ENCODE measurements around the gene KRTAP17-1.

KRTAP17-1 gene

DNA sequence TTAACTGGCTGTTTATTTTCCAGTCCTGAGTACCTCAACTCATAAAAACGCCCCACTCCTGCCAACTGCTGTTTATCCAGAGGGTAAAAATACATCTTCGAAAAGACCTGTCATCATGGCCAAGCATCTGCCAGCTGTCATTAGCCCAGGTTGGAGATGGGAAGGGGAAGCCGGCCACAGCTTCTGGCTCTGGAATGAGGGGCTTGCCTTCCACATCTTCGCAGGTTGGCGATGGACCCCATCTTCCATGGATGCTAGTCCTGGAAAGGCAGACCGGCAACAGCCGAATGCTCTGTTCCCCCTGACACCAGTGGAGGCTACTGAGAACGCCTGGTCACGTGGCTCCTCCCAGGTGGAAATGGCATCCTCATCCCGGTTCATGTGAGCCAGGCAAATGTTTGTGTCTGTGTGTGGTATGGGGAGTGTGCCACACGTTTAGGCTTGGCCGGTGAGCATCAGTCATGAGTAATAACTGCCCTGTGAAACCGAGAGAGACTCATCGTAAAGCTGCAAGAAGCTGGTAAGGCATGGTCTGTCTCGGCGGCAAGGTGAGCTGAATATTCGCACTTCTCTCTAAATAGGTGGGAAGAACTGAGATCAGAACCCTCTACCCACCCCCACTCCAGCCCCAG is 420 bp upstream of the KRTAP17-1 start:
- TF ChIP-seq TAF1 (IDR thresholded peaks at IDR 0.05; ENCODE audit: low read depth) (no peak), CREB1 (IDR thresholded peaks at IDR 0.05; ENCODE audit: low read depth) (no peak), TEAD4 (IDR thresholded peaks at IDR 0.05) (no peak), FOXM1 (IDR thresholded peaks at IDR 0.05; ENCODE audit: borderline replicate concordance, low read depth) (no peak)
- TF ChIP-seq, protein P1, sequence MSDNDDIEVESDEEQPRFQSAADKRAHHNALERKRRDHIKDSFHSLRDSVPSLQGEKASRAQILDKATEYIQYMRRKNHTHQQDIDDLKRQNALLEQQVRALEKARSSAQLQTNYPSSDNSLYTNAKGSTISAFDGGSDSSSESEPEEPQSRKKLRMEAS (IDR thresholded peaks at IDR 0.05) = no peak
- TF ChIP-seq, protein P2, sequence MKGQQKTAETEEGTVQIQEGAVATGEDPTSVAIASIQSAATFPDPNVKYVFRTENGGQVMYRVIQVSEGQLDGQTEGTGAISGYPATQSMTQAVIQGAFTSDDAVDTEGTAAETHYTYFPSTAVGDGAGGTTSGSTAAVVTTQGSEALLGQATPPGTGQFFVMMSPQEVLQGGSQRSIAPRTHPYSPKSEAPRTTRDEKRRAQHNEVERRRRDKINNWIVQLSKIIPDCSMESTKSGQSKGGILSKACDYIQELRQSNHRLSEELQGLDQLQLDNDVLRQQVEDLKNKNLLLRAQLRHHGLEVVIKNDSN (IDR thresholded peaks at IDR 0.05) = no peak

DNA sequence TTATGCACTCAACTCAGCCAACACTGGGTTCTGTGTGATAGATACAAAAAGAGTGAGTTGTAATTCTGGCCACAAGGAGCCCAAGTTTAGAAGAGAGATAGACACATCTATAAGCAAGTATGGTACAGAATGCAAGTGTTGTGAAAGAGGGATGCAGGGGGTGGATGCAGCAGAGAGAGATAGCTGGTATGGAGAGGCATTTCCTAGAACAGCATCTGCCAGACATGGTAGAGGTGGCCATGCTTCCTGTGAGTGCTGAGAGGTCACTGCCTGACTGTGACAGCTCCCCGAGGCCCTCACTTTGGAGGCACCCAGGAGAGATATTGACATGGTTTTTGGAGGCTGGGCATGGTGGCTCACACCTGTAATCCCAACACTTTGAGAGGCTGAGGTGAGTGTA is 4.4 kb downstream of the KRTAP17-1 start:
- TF ChIP-seq TCF12 (IDR thresholded peaks at IDR 0.05; ENCODE audit: low read depth) = no peak
- no peak for TF ChIP-seq ZBTB7A (IDR thresholded peaks at IDR 0.05; ENCODE audit: low read depth)
- no peak for TF ChIP-seq FOXM1 (IDR thresholded peaks at IDR 0.05; ENCODE audit: borderline replicate concordance, low read depth)
- no peak for TF ChIP-seq TAF1 (IDR thresholded peaks at IDR 0.05; ENCODE audit: low read depth)
- no peak for TF ChIP-seq EGR1 (IDR thresholded peaks at IDR 0.05)
- no peak for TF ChIP-seq EP300 (IDR thresholded peaks at IDR 0.05; ENCODE audit: borderline replicate concordance)
- no peak for TF ChIP-seq NFIC (IDR thresholded peaks at IDR 0.05)
- TF ChIP-seq RAD21 (IDR thresholded peaks at IDR 0.05; ENCODE audit: low read depth) = no peak

DNA sequence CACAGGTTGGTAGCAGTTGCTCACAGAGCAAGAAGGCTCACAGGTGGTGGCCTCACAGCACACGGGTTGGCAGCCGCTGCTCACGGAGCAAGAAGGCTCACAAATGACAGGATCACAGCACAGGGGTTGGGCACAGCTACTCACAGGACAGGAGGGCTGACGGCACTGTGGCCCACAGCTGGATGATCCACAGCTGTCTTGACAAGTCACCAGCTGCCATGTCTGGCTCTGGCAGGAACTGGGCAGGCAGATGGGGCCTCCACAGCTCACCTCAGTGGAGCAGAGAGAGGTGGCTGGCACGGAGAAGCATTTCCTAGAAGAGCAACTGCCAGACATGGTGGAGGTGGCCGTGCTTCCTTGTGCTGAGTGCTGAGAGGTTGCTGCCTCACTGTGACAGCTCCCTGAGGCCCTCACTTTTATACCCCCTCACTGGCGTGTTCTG is 6.6 kb downstream of the KRTAP17-1 start, which contains the start of gene KRTAP16-1:
TSS of gene KRTAP16-1 (minus strand) at position 392 of the 442 bp plus-strand sequence. CDS start at position 336, 56 bp downstream.
- no peak for TF ChIP-seq FOXM1 (IDR thresholded peaks at IDR 0.05; ENCODE audit: borderline replicate concordance, low read depth)
- TF ChIP-seq TEAD4 (IDR thresholded peaks at IDR 0.05) = no peak
- TF ChIP-seq ZBTB7A (IDR thresholded peaks at IDR 0.05; ENCODE audit: low read depth) = no peak
- no peak for TF ChIP-seq CEBPB (IDR thresholded peaks at IDR 0.05)
- TF ChIP-seq CREB1 (IDR thresholded peaks at IDR 0.05; ENCODE audit: low read depth) = no peak
- TF ChIP-seq EP300 (IDR thresholded peaks at IDR 0.05; ENCODE audit: borderline replicate concordance) = no peak
- no peak for TF ChIP-seq TAF1 (IDR thresholded peaks at IDR 0.05; ENCODE audit: low read depth)
- TF ChIP-seq, protein P3, sequence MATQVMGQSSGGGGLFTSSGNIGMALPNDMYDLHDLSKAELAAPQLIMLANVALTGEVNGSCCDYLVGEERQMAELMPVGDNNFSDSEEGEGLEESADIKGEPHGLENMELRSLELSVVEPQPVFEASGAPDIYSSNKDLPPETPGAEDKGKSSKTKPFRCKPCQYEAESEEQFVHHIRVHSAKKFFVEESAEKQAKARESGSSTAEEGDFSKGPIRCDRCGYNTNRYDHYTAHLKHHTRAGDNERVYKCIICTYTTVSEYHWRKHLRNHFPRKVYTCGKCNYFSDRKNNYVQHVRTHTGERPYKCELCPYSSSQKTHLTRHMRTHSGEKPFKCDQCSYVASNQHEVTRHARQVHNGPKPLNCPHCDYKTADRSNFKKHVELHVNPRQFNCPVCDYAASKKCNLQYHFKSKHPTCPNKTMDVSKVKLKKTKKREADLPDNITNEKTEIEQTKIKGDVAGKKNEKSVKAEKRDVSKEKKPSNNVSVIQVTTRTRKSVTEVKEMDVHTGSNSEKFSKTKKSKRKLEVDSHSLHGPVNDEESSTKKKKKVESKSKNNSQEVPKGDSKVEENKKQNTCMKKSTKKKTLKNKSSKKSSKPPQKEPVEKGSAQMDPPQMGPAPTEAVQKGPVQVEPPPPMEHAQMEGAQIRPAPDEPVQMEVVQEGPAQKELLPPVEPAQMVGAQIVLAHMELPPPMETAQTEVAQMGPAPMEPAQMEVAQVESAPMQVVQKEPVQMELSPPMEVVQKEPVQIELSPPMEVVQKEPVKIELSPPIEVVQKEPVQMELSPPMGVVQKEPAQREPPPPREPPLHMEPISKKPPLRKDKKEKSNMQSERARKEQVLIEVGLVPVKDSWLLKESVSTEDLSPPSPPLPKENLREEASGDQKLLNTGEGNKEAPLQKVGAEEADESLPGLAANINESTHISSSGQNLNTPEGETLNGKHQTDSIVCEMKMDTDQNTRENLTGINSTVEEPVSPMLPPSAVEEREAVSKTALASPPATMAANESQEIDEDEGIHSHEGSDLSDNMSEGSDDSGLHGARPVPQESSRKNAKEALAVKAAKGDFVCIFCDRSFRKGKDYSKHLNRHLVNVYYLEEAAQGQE (IDR thresholded peaks at IDR 0.05; ENCODE audit: low read depth) = no peak
- no peak for TF ChIP-seq EGR1 (IDR thresholded peaks at IDR 0.05)

DNA sequence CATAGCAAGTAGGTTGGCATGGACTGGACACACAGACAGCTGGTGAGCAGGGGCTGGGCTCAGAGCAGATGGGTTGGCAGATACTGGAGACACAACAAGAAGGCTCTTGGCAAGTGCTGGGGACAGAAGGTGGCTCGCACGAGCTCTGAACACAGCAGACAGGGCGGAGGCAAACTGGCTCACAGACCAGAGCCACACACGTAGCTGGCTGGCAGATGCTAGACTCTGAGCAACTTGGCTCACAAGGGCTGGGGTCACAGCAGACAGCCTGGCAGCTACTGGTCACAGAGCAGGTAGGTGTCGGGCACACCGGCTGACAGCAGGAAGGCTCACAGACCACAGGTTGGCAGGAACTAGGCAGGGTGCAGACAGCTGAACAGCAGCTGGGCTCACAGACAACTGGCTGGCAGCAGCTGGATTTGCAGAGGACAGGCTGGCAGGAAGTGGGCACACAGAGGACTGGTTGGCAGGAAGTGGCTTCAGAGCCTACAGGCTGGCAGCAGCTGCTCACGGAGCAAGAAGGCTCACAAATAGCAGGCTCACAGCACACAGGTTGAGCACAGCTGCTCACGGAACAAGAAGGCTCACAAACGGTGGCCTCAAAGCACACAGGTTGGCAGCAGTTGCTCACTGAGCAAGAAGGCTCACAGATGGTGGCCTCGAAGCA is 7.1 kb downstream of the KRTAP17-1 start:
- no peak for TF ChIP-seq FOXM1 (IDR thresholded peaks at IDR 0.05; ENCODE audit: borderline replicate concordance, low read depth)
- no peak for TF ChIP-seq EGR1 (IDR thresholded peaks at IDR 0.05)
- no peak for TF ChIP-seq CEBPB (IDR thresholded peaks at IDR 0.05)
- TF ChIP-seq, protein P1 (IDR thresholded peaks at IDR 0.05) = no peak
- TF ChIP-seq TCF12 (IDR thresholded peaks at IDR 0.05; ENCODE audit: low read depth) = no peak

DNA sequence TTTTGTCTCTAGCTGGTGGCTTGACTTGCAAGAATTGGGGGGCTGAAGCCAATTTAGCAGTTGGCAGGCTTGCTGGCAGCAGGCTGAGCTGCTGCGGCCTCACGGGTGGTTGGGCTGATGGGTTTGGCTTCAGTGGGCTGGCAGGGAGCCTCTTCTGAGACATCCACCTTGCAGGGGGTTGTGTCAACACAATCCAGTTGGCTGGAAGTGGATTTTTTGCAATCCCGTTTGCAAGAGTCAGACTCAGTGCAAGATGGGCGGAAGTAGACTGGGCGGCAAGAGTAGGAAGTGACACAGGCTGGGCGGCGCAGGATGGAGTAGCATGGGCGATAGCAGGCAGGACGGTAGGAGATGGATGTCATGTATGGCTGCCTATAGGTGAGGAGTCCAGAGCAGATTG is 7.9 kb downstream of the KRTAP17-1 start:
- no peak for TF ChIP-seq RAD21 (IDR thresholded peaks at IDR 0.05; ENCODE audit: low read depth)
- TF ChIP-seq NFIC (IDR thresholded peaks at IDR 0.05) = no peak
- TF ChIP-seq ZBTB7A (IDR thresholded peaks at IDR 0.05; ENCODE audit: low read depth) = no peak
- TF ChIP-seq TCF12 (IDR thresholded peaks at IDR 0.05; ENCODE audit: low read depth) = no peak
- TF ChIP-seq EP300 (IDR thresholded peaks at IDR 0.05; ENCODE audit: borderline replicate concordance) = no peak
- TF ChIP-seq, protein P2 (IDR thresholded peaks at IDR 0.05) = no peak
- no peak for TF ChIP-seq EGR1 (IDR thresholded peaks at IDR 0.05)
- TF ChIP-seq, protein P1 (IDR thresholded peaks at IDR 0.05) = no peak

DNA sequence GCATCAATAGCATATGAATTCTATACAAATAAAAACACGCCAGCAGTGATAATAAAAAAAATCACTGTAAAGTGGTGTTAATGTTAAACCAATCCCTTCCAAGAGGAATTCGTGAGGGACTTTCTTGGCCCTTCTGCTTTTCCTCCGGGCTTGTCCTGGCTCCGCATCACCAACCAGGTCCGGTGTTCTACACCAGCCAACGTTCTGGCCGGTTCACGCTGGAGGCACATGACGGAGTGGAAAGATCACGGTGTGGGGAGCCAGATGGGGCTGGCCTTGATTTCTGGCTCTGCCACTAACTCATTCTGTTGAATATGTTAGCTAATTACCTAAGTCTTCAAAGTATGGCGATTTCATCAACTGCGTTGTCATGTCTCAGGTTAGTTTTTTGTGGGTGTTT is 11.4 kb downstream of the KRTAP17-1 start:
- no peak for TF ChIP-seq EP300 (IDR thresholded peaks at IDR 0.05; ENCODE audit: borderline replicate concordance)
- no peak for TF ChIP-seq FOXM1 (IDR thresholded peaks at IDR 0.05; ENCODE audit: borderline replicate concordance, low read depth)
- no peak for TF ChIP-seq TAF1 (IDR thresholded peaks at IDR 0.05; ENCODE audit: low read depth)
- TF ChIP-seq, protein P3 (IDR thresholded peaks at IDR 0.05; ENCODE audit: low read depth) = no peak
- TF ChIP-seq, protein P1 (IDR thresholded peaks at IDR 0.05) = no peak
- TF ChIP-seq RAD21 (IDR thresholded peaks at IDR 0.05; ENCODE audit: low read depth) = no peak

Data from Ishikawa (cell line).